ENCODE data around the gene RIMBP2.

DNA sequence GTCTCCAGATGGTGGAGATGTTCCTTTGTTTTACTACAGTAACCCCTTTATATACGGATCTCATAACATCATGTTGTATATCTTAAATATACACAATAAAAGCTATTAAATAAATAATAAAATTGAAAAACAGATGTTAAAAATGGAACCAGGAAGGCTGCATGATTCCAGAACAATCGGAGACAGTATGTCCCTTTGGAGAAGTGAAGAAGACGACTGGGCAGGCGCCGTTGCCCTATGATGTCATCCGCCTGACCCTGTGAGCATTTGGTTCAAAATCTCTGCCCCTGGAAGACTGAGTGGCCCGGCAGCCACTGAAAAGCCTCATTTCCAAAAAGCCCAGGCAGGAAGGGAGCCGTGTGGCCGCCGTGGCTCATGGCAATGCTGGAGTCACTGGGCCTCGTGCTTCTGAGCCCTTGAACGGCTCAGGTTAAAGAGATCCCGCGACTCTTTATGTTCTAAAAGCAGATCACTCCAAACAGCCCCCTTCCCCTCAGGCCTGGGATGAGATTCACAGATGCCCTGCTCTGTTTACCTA is 30.8 kb downstream of the RIMBP2 start:
- no peak for TF ChIP-seq TEAD4 (IDR thresholded peaks at IDR 0.05; ENCODE audit: borderline replicate concordance, insufficient read depth)
- TF ChIP-seq EP300 (IDR thresholded peaks at IDR 0.05; ENCODE audit: borderline replicate concordance in 1 of 2, low read depth in 1 of 2, low read length in 1 of 2): no peak
- no peak for TF ChIP-seq EZH2phosphoT487 (IDR thresholded peaks at IDR 0.05; ENCODE audit: borderline replicate concordance, low read depth)
- TF ChIP-seq, protein P1, sequence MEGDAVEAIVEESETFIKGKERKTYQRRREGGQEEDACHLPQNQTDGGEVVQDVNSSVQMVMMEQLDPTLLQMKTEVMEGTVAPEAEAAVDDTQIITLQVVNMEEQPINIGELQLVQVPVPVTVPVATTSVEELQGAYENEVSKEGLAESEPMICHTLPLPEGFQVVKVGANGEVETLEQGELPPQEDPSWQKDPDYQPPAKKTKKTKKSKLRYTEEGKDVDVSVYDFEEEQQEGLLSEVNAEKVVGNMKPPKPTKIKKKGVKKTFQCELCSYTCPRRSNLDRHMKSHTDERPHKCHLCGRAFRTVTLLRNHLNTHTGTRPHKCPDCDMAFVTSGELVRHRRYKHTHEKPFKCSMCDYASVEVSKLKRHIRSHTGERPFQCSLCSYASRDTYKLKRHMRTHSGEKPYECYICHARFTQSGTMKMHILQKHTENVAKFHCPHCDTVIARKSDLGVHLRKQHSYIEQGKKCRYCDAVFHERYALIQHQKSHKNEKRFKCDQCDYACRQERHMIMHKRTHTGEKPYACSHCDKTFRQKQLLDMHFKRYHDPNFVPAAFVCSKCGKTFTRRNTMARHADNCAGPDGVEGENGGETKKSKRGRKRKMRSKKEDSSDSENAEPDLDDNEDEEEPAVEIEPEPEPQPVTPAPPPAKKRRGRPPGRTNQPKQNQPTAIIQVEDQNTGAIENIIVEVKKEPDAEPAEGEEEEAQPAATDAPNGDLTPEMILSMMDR (IDR thresholded peaks at IDR 0.05): no peak
- no peak for TF ChIP-seq JUND (IDR thresholded peaks at IDR 0.05)
- no peak for TF ChIP-seq TAF1 (IDR thresholded peaks at IDR 0.05; ENCODE audit: borderline replicate concordance, low read depth, low read length)
- TF ChIP-seq MXI1 (IDR thresholded peaks at IDR 0.05; ENCODE audit: low read depth, low read length): no peak

Data from SK-N-SH (cell line).